ENCODE measurements around the gene RBMX. TPM values are rescaled to one million over a fixed set of nuclear protein-coding genes. Genes with fewer than 3 reads are reported as not detected.

The RBMX gene
- total and polyA plus RNA-seq, 2 experiments from 2014 or later, result 337 to 601 TPM

GRCh38 chrX:136865270-136866158 lies 15.0 kb downstream of the RBMX start:
- DNase-seq (ENCODE audit: low spot score) (no peak), ATAC-seq (no peak)
- Histone ChIP-seq H3K4me1 (ENCODE audit: insufficient read depth) (no peaks in the 10 kb centered on the region), H4K20me1 (replicated peaks; ENCODE audit: insufficient read depth) (peaks cover 3% of the 10 kb centered on the region; the same call in 1 of the 2 replicates), H3K79me2 (replicated peaks; ENCODE audit: insufficient read depth) (peaks cover 4% of the 10 kb centered on the region; the same call in 1 of the 2 replicates), H3K36me3 (ENCODE audit: insufficient read depth) (peaks cover 17% of the 10 kb centered on the region), H3K27ac (ENCODE audit: low read depth) (no peak overlapping the region), H2AFZ (no peak overlapping the region), H3F3A (replicated peaks; ENCODE audit: low read depth) (peaks cover 5% of the 10 kb centered on the region; the same call in 1 of the 2 replicates), H3K9me2 (ENCODE audit: insufficient read depth) (no peaks in the 10 kb centered on the region), H3K27me3 (ENCODE audit: insufficient read depth) (no peaks in the 10 kb centered on the region), H3K4me2 (no peak overlapping the region), H3K4me3 (no peak overlapping the region)
- H3K4me1 Mint-ChIP-seq, result peaks cover 8% of the 10 kb centered on the region; the same call in 2 of the 3 replicates
- H3K36me3 Mint-ChIP-seq (ENCODE audit: low read depth), result peaks cover 77% of the 10 kb centered on the region
- H3K4me3 Mint-ChIP-seq, result no peak overlapping the region
- peaks cover 3% of the 10 kb centered on the region for H3K27me3 Mint-ChIP-seq (ENCODE audit: insufficient read depth, low read depth, poor library complexity)
- no peak for TF ChIP-seq ZNF114 (CRISPR knock-in tag; IDR thresholded peaks at IDR 0.05)
- TF ChIP-seq ZNF462 (CRISPR knock-in tag; IDR thresholded peaks at IDR 0.05), result no peak
- TF ChIP-seq ZNF331 (CRISPR knock-in tag; IDR thresholded peaks at IDR 0.05; ENCODE audit: low read depth), result no peak
- TF ChIP-seq ETS1 (IDR thresholded peaks at IDR 0.05), result no peak
- TF ChIP-seq POLR2AphosphoS5 (IDR thresholded peaks at IDR 0.05; ENCODE audit: low read depth), result no peak
- no peaks in the 10 kb centered on the region for H3K9me3 Mint-ChIP-seq
- no peak overlapping the region for H3K27ac Mint-ChIP-seq
